ENCODE results near the gene TMEM167A. TPM values are rescaled to one million over a fixed set of nuclear protein-coding genes. Genes with fewer than 3 reads are reported as not detected.

The TMEM167A gene
- total RNA-seq, 4 donors from 2014 or later, result 21.4 to 34.5 (median 29.9) TPM

- 65% methylated on average over 4 of the region's 4 CpGs for WGBS
- no peak for TF ChIP-seq CTCF (IDR thresholded peaks at IDR 0.05)
- TF ChIP-seq POLR2A (IDR thresholded peaks at IDR 0.05; ENCODE audit: low read depth), result no peak
- no peak for TF ChIP-seq EP300 (IDR thresholded peaks at IDR 0.05)
- H3K27me3 ChIP-seq, result no peaks in the 10 kb centered on the region
- H3K27ac ChIP-seq (replicated peaks in 1 of 4), result no peak overlapping the region
- no peak overlapping the region for H3K4me3 ChIP-seq
- no peak for DNase-seq (ENCODE audit: extremely low spot score)
- H3K36me3 ChIP-seq, result no peaks in the 10 kb centered on the region
- intact Hi-C loops (cut with DNase I), result no loop called here
- H3K9me3 ChIP-seq, result no peaks in the 10 kb centered on the region
- H3K4me1 ChIP-seq, result no peaks in the 10 kb centered on the region
Measured at GRCh38 chr5:83026930-83027687, 50.1 kb downstream of the TMEM167A start.

- DNase-seq (ENCODE audit: extremely low spot score), result no peak
- intact Hi-C loops (cut with DNase I), result no loop called here
- Histone ChIP-seq H3K27me3 (no peaks in the 10 kb centered on the region), H3K9me3 (no peaks in the 10 kb centered on the region), H3K4me3 (no peak overlapping the region), H3K27ac (replicated peaks in 1 of 4) (no peak overlapping the region), H3K4me1 (no peaks in the 10 kb centered on the region), H3K36me3 (no peaks in the 10 kb centered on the region)
- no peak for TF ChIP-seq POLR2AphosphoS5 (IDR thresholded peaks at IDR 0.05)
- no peak for TF ChIP-seq POLR2A (IDR thresholded peaks at IDR 0.05; ENCODE audit: low read depth)
- TF ChIP-seq CTCF (IDR thresholded peaks at IDR 0.05), result no peak
- no peak for TF ChIP-seq EP300 (IDR thresholded peaks at IDR 0.05)
- WGBS, result 74% methylated on average over 2 of the region's 2 CpGs
Measured at GRCh38 chr5:83026516-83026915, 50.7 kb downstream of the TMEM167A start.

GRCh38 chr5:83025690-83026478 is 51.3 kb downstream of the TMEM167A start:
- intact Hi-C loops (cut with DNase I), result no loop called here
- H3K9me3 ChIP-seq, result no peaks in the 10 kb centered on the region
- H3K4me3 ChIP-seq, result no peak overlapping the region
- no peak for DNase-seq (ENCODE audit: extremely low spot score)
- 92% methylated on average over 8 of the region's 8 CpGs for WGBS
- no peaks in the 10 kb centered on the region for H3K4me1 ChIP-seq
- TF ChIP-seq POLR2A (IDR thresholded peaks at IDR 0.05; ENCODE audit: low read depth) (no peak), CTCF (IDR thresholded peaks at IDR 0.05) (no peak), EP300 (IDR thresholded peaks at IDR 0.05) (no peak), POLR2AphosphoS5 (IDR thresholded peaks at IDR 0.05) (no peak)
- no peaks in the 10 kb centered on the region for H3K27me3 ChIP-seq
- no peak overlapping the region for H3K27ac ChIP-seq (replicated peaks in 1 of 4)
- no peaks in the 10 kb centered on the region for H3K36me3 ChIP-seq

GRCh38 chr5:83022334-83022733 is 54.9 kb downstream of the TMEM167A start:
- Histone ChIP-seq H3K9me3 (no peaks in the 10 kb centered on the region), H3K27me3 (no peaks in the 10 kb centered on the region), H3K36me3 (no peaks in the 10 kb centered on the region), H3K4me3 (no peak overlapping the region), H3K4me1 (no peaks in the 10 kb centered on the region), H3K27ac (replicated peaks in 1 of 4) (no peak overlapping the region)
- intact Hi-C loops (cut with DNase I), result no loop called here
- no peak for TF ChIP-seq EP300 (IDR thresholded peaks at IDR 0.05)
- TF ChIP-seq CTCF (IDR thresholded peaks at IDR 0.05), result no peak
- no peak for TF ChIP-seq POLR2AphosphoS5 (IDR thresholded peaks at IDR 0.05)
- no peak for TF ChIP-seq POLR2A (IDR thresholded peaks at IDR 0.05; ENCODE audit: low read depth)
- DNase-seq (ENCODE audit: extremely low spot score), result no peak
- 88% methylated on average over 4 of the region's 4 CpGs for WGBS

All from esophagus muscularis mucosa (tissue), 4 donors.